ENCODE data around the gene CECR2.

DNA sequence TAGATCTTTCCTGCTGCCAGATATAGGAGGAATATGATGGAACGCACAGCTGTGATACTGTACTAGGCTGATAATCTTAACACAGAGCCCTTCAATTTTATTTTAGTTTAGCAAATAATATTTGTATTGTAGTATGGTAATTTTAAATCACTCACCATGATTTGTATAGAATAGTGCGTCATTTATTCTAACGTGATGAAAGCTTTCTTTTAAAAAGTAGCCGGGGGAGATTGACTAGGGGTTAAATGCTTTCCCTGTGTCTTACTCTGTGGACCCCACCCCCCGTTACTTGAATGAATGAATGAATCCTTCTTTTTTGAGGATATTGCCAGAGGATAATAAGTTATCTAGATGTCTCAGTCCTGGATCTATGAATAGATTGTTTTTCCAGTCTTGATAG, 72.1 kb downstream of the CECR2 start:
- TF ChIP-seq, protein P1, sequence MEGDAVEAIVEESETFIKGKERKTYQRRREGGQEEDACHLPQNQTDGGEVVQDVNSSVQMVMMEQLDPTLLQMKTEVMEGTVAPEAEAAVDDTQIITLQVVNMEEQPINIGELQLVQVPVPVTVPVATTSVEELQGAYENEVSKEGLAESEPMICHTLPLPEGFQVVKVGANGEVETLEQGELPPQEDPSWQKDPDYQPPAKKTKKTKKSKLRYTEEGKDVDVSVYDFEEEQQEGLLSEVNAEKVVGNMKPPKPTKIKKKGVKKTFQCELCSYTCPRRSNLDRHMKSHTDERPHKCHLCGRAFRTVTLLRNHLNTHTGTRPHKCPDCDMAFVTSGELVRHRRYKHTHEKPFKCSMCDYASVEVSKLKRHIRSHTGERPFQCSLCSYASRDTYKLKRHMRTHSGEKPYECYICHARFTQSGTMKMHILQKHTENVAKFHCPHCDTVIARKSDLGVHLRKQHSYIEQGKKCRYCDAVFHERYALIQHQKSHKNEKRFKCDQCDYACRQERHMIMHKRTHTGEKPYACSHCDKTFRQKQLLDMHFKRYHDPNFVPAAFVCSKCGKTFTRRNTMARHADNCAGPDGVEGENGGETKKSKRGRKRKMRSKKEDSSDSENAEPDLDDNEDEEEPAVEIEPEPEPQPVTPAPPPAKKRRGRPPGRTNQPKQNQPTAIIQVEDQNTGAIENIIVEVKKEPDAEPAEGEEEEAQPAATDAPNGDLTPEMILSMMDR (IDR thresholded peaks at IDR 0.05) = no peak
- TF ChIP-seq POLR2A (IDR thresholded peaks at IDR 0.05) = no peak
